K562 (cell line): Measurements from ENCODE around the gene HSPA8. TPM values are rescaled to one million over a fixed set of nuclear protein-coding genes. Genes with fewer than 3 reads are reported as not detected.

Experiments used
- ATAC-seq: fragments of 200-7000 bp; cut with Tn5 transposase; 3 replicates; pipeline ENCODE4 v1.9.1; 2020; ENCODE audit warnings: moderate library complexity
- BruUV-seq: library from RNA; stranded (reverse); fragments of 400-500 nt; replicated peaks from 2 replicates; lab custom pipeline; 2021; lab: Mats Ljungman, UMichigan
- CTCF ChIA-PET: fragments of 300-600 bp; formaldehyde crosslinking; extraction: SDS; loops from one replicate; lab custom pipeline; 2021; ENCODE audit warnings: low intra/inter-chr PET ratio; lab: Yijun Ruan, JAX
- POLR2A ChIA-PET: fragments of 300-600, 350-650 bp; sonication (Branson Sonifier 250); formaldehyde crosslinking; extraction: SDS; loops from one replicate; lab custom pipeline; 2021; ENCODE audit warnings: antibody characterized with exemption, inconsistent platforms; lab: Yijun Ruan, JAX
- DNase-seq, 4 experiments: peaks; one replicate each; pipeline versions ENCODE4 v3.0.0 to v3.0.0-alpha.2; 2011 to 2018; ENCODE audit warnings: low spot score in 3 of 4, mixed read lengths in 3 of 4; ENCODE audit errors: extremely low read depth in 1 of 4
- FAIRE-seq: peaks from 2 replicates; lab custom pipeline; 2011; peaks lifted over from hg19 to GRCh38; lab: Jason Lieb, UNC
- H2AFZ ChIP-seq: 2 replicates; pipeline ENCODE4 v1.6.0; 2011; ENCODE audit warnings: low read depth, low read length, control low read depth, inconsistent platforms
- H3K27ac ChIP-seq: fragments of 200-600 bp; 3 replicates; pipeline ENCODE4 v1.8.0; 2011; ENCODE audit warnings: low read depth, mild to moderate bottlenecking, control low read depth, inconsistent platforms, low read length, moderate library complexity, mixed read lengths; ENCODE audit errors: extremely low read depth
- H3K27me3 ChIP-seq, 2 experiments: fragments of 300-600 bp in 1 of 2; 2 replicates in 1 of 2; 3 replicates in 1 of 2; pipeline versions ENCODE4 v1.6.0 to v1.8.0; 2011; ENCODE audit warnings: inconsistent platforms in 2 of 2, low read length in 2 of 2, mild to moderate bottlenecking in 1 of 2, mixed read lengths in 1 of 2, moderate library complexity in 1 of 2; ENCODE audit not compliant: control insufficient read depth in 2 of 2, insufficient read depth in 2 of 2
- H3K36me3 ChIP-seq: fragments of 300-600 bp; 3 replicates; pipeline ENCODE4 v1.8.0; 2011; ENCODE audit warnings: mild to moderate bottlenecking, low read length, inconsistent platforms; ENCODE audit not compliant: control insufficient read depth, insufficient read depth
- H3K4me1 ChIP-seq, 2 experiments: fragments of 200-600 bp in 1 of 2; replicated peaks in 1 of 2; 2 replicates in 1 of 2; 3 replicates in 1 of 2; pipeline versions ENCODE4 v1.5.1 to v1.8.0; 2011; ENCODE audit warnings: inconsistent platforms in 2 of 2, low read length in 2 of 2, mild to moderate bottlenecking in 1 of 2, mixed read lengths in 1 of 2, moderate library complexity in 1 of 2; ENCODE audit not compliant: control insufficient read depth in 2 of 2, insufficient read depth in 2 of 2
- H3K4me2 ChIP-seq: 2 replicates; pipeline ENCODE4 v1.6.1; 2011; ENCODE audit warnings: low read length, control low read depth, inconsistent platforms, mixed read lengths; ENCODE audit not compliant: insufficient read depth
- H3K4me3 ChIP-seq: fragments of 200-600 bp; sonication (generic), shearing (Covaris generic); 2 replicates; pipeline ENCODE4 v1.5.1; 2016; ENCODE audit warnings: control low read depth, inconsistent platforms
- H3K79me2 ChIP-seq: fragments of 200-600 bp; 3 replicates; pipeline ENCODE4 v1.8.0; 2011; ENCODE audit warnings: low read length, inconsistent platforms; ENCODE audit not compliant: control insufficient read depth, insufficient read depth
- H3K9ac ChIP-seq, 2 experiments: 2 replicates each; pipeline versions ENCODE4 v1.6.0 to v1.6.1; 2011; ENCODE audit warnings: low read depth in 2 of 2, low read length in 2 of 2, control low read depth in 1 of 2, inconsistent platforms in 1 of 2, mild to moderate bottlenecking in 1 of 2, mixed read lengths in 1 of 2; ENCODE audit not compliant: insufficient read depth in 1 of 2
- H3K9me1 ChIP-seq: one replicate; pipeline ENCODE4 v1.6.0; 2011; ENCODE audit warnings: inconsistent platforms, mild to moderate bottlenecking, low read length, moderate library complexity; ENCODE audit not compliant: control insufficient read depth, insufficient read depth
- H3K9me3 ChIP-seq: replicated peaks from 2 replicates; pipeline ENCODE4 v1.5.1; 2011; ENCODE audit warnings: low read depth, low read length, inconsistent platforms; ENCODE audit not compliant: control insufficient read depth, insufficient read depth
- H4K20me1 ChIP-seq: replicated peaks from 2 replicates; pipeline ENCODE4 v1.6.1; 2011; ENCODE audit warnings: low read length, inconsistent platforms, mixed read lengths; ENCODE audit not compliant: control insufficient read depth, insufficient read depth
- CGGBP1 ChIP-seq: fragments of 250-450 bp; sonication (Bioruptor Pico); IDR thresholded peaks from 2 replicates; pipeline ENCODE4 v1.9.0; 2021; ENCODE audit warnings: mild to moderate bottlenecking
- CREB3 ChIP-seq: fragments of 450-650 bp; conservative IDR thresholded peaks from 2 replicates; pipeline ENCODE4 v1.6.1; 2016; ENCODE audit warnings: missing genetic modification characterization, low read depth, mild to moderate bottlenecking, missing compliant biosample characterization, moderate library complexity
- DEAF1 ChIP-seq: fragments of 450-650 bp; formaldehyde crosslinking; IDR thresholded peaks from 2 replicates; pipeline ENCODE4 v1.4.0; 2020; ENCODE audit warnings: mild to moderate bottlenecking, moderate library complexity
- GTF3C2 ChIP-seq: IDR thresholded peaks from 3 replicates; pipeline ENCODE4 v1.6.1; 2011; ENCODE audit warnings: borderline replicate concordance, mild to moderate bottlenecking, moderate library complexity; ENCODE audit not compliant: insufficient read length; ENCODE audit errors: extremely low read depth
- HDGF ChIP-seq: fragments of 450-650 bp; IDR thresholded peaks from 2 replicates; pipeline ENCODE4 v1.6.1; 2016
- MAZ ChIP-seq, 2 experiments: fragments of 450-650 bp in 1 of 2; sonication (generic) in 1 of 2; formaldehyde crosslinking; IDR thresholded peaks in 1 of 2; conservative IDR thresholded peaks in 1 of 2; 2 replicates each; pipeline versions ENCODE4 v1.4.0 to v1.5.0; 2020; ENCODE audit warnings: mild to moderate bottlenecking in 1 of 2, missing genetic modification reagents in 1 of 2
- NBN ChIP-seq: fragments of 450-650 bp; IDR thresholded peaks from 2 replicates; pipeline ENCODE4 v1.6.1; 2016; ENCODE audit warnings: low read depth, mild to moderate bottlenecking
- NFYB ChIP-seq: IDR thresholded peaks from 2 replicates; pipeline ENCODE4 v1.6.1; 2011; ENCODE audit warnings: mild to moderate bottlenecking, moderate library complexity; ENCODE audit not compliant: insufficient read length; ENCODE audit errors: extremely low read depth
- RBM15 ChIP-seq: fragments of 200-400 bp; formaldehyde crosslinking; IDR thresholded peaks from 2 replicates; pipeline ENCODE4 v1.6.1; 2018; ENCODE audit warnings: mild to moderate bottlenecking, low read length, moderate library complexity; ENCODE audit not compliant: insufficient read depth
- SIN3A ChIP-seq, 2 experiments: fragments of 150-350 bp in 1 of 2; IDR thresholded peaks; 2 replicates each; pipeline ENCODE4 v1.6.1; 2011 to 2016; ENCODE audit warnings: borderline replicate concordance in 2 of 2, low read depth in 2 of 2, low read length in 2 of 2, mild to moderate bottlenecking in 2 of 2, moderate library complexity in 2 of 2; ENCODE audit not compliant: control insufficient read depth in 1 of 2
- SRSF1 ChIP-seq: fragments of 200-400 bp; formaldehyde crosslinking; IDR thresholded peaks from 2 replicates; pipeline ENCODE4 v1.6.1; 2017; ENCODE audit warnings: mild to moderate bottlenecking, low read depth, low read length, moderate library complexity
- SUPT5H ChIP-seq: fragments of 450-650 bp; IDR thresholded peaks from 2 replicates; pipeline ENCODE4 v1.6.1; 2016
- ZBTB9 ChIP-seq: fragments of 450-650 bp; formaldehyde crosslinking; IDR thresholded peaks from 2 replicates; pipeline ENCODE4 v1.4.0; 2020; ENCODE audit warnings: mild to moderate bottlenecking, moderate library complexity
- ZNF146 ChIP-seq: IDR thresholded peaks from one replicate; pipeline ENCODE4 v1.6.1; 2018; ENCODE audit warnings: missing compliant biosample characterization; ENCODE audit not compliant: unreplicated experiment
- ZNF282 ChIP-seq: sonication (generic); formaldehyde crosslinking; IDR thresholded peaks from 2 replicates; pipeline ENCODE4 v1.8.1; 2023; ENCODE audit warnings: missing genetic modification reagents
- WGBS: fragments of 100-300 bp; shearing (Covaris generic); methylation state at CpG from one replicate; pipeline ENCODE4 v1.1.6; 2016; ENCODE audit warnings: low coverage, mixed read lengths; ENCODE audit not compliant: insufficient coverage; ENCODE audit errors: missing lambda C conversion rate; 5-methylcytosine and 5-hydroxymethylcytosine counted together
- in situ Hi-C: fragments of 300-500 bp; cut with MboI; formaldehyde crosslinking; loops from 4 replicates; pipeline ENCODE4 v1.15.0; 2018; ENCODE audit warnings: inconsistent platforms, mixed read lengths
- intact Hi-C: fragments of 100-400 bp; cut with micrococcal nuclease; formaldehyde crosslinking; loops from 2 replicates; pipeline ENCODE4 v1.14.2; 2022
- polyA plus RNA-seq, 8 experiments: library from polyadenylated mRNA; depleted of rRNA in 4 of 8; stranded (reverse) in 5 of 8; unstranded in 3 of 8; fragments of >200 nt; fragmentation: Nextera tagmentation in 2 of 8; fragmentation: Illumina TruSeq in 1 of 8; extraction: Ambion mirVana in 2 of 8; extraction: Trizol in 1 of 8; gene quantifications; 2 replicates each; pipeline versions ENCODE4 v1.2.1 to v1.2.3, GENCODE V29; 2011 to 2014; ENCODE audit warnings: inconsistent platforms in 1 of 8, missing spikeins in 1 of 8
- total RNA-seq, 7 experiments: library from RNA; depleted of rRNA in 6 of 7; stranded (reverse); fragments of >200 nt in 6 of 7; fragmentation: Illumina TruSeq in 2 of 7; extraction: Trizol in 2 of 7; gene quantifications; 2 replicates each; pipeline versions ENCODE4 v1.2.1 to v1.2.3, GENCODE V29; 2011 to 2021; ENCODE audit warnings: low replicate concordance in 1 of 7

Gene HSPA8
- total and polyA plus RNA-seq, 9 of the 15 experiments (the other 6 are each of a cell fraction or from before 2014, with no cell fraction given), result 1,250 to 3,966 (median 2,773) TPM

GRCh38 chr11:123110397-123110796 is 48.5 kb upstream of the HSPA8 start:
- WGBS, result 3% methylated on average over 7 of the region's 8 CpGs
- no peaks in the 10 kb centered on the region; a peak in 1 of 5 replicates for H3K4me1 ChIP-seq
- no peak for DNase-seq
- H3K27ac ChIP-seq, result no peak overlapping the region
- H3K36me3 ChIP-seq, result no peaks in the 10 kb centered on the region
- no peak overlapping the region for H2AFZ ChIP-seq
- no peak overlapping the region for H3K4me2 ChIP-seq
- POLR2A ChIA-PET, result interaction anchor here (1.2 kb wide), 1 partner anchor 8 kb away, joined by 4 read pairs; no protein-coding TSS in a partner anchor
- FAIRE-seq, result no peak
- H3K27me3 ChIP-seq, result peaks cover 21 to 34% of the 10 kb centered on the region in 2 experiments; a peak in 3 of 5 replicates
- no peaks in the 10 kb centered on the region for H3K9me1 ChIP-seq
- H3K79me2 ChIP-seq, result no peaks in the 10 kb centered on the region
- BruUV-seq, result no TSS peak
- H3K9me3 ChIP-seq, result no peaks in the 10 kb centered on the region
- no peak overlapping the region for H3K4me3 ChIP-seq
- H4K20me1 ChIP-seq, result no peaks in the 10 kb centered on the region
- in situ Hi-C loops, result loop anchor here (25.0 kb wide), 1 partner anchor 377 kb away; no protein-coding TSS in a partner anchor
- no peak overlapping the region for H3K9ac ChIP-seq
- intact Hi-C loops, result loop anchor here (2.0 to 5.0 kb wide), 2 partner anchors 152 to 368 kb away; no protein-coding TSS in a partner anchor
- no peak for ATAC-seq
- CTCF ChIA-PET, result interaction anchor here (2.7 kb wide), 1 partner anchor 137 kb away, joined by 13 read pairs; no protein-coding TSS in a partner anchor
- no peak for TF ChIP-seq CGGBP1 (CRISPR knock-in tag)
- no peak for TF ChIP-seq CREB3
- no peak for TF ChIP-seq SIN3A (IDR thresholded peaks at IDR 0.05; ENCODE audit: borderline replicate concordance in 2 of 2, control insufficient read depth in 1 of 2, low read depth in 2 of 2, low read length in 2 of 2)
- no peak for TF ChIP-seq SUPT5H
- TF ChIP-seq NBN, result no peak
- no peak for TF ChIP-seq MAZ (CRISPR knock-in tag; conservative IDR thresholded peaks at IDR 0.05 in 1 of 2, IDR thresholded peaks at IDR 0.05 in 1 of 2)
- no peak for TF ChIP-seq HDGF
- TF ChIP-seq RBM15, result no peak
- no peak for TF ChIP-seq GTF3C2
- TF ChIP-seq ZNF282 (CRISPR knock-in tag), result no peak
- TF ChIP-seq DEAF1 (CRISPR knock-in tag), result no peak
- no peak for TF ChIP-seq ZNF146 (CRISPR knock-in tag)
- no peak for TF ChIP-seq ZBTB9
- no peak for TF ChIP-seq SRSF1
- no peak for TF ChIP-seq NFYB
